ENCODE data around the gene MCCC2. TPM values are rescaled to one million over a fixed set of nuclear protein-coding genes. Genes with fewer than 3 reads are reported as not detected.

MCCC2 gene
- total RNA-seq, 4 donors from 2014 or later: 32.8 to 73.5 (median 37.4) TPM

- no peak for DNase-seq (ENCODE audit: low spot score)
- ATAC-seq (ENCODE audit: low FRiP score): no peak
- TF ChIP-seq CTCF (IDR thresholded peaks at IDR 0.05): no peak
Measured at GRCh38 chr5:71677977-71678376, 90.8 kb downstream of the MCCC2 start.

DNA sequence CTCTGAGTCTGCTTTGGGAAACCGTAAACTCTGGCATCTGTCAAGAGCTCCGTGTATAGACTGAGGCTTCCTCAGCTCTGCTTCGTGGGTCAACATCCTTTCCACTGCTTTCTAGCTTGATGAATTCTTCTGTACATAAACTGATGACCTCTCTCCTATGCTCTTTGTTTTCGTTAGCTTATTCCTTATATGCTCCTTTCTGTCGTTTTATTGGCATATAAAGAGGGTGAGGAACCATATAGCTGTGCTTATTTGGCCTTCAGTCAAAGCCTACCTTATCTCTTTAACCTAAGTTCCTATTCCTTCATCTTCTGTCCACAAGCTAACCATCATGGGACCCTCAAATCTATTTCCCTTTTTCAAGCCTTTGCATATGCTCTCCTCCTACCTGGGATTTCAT is 92.6 kb downstream of the MCCC2 start:
- DNase-seq (ENCODE audit: low spot score) (no peak), ATAC-seq (ENCODE audit: low FRiP score) (no peak)
- no peak for TF ChIP-seq CTCF (IDR thresholded peaks at IDR 0.05)

DNA sequence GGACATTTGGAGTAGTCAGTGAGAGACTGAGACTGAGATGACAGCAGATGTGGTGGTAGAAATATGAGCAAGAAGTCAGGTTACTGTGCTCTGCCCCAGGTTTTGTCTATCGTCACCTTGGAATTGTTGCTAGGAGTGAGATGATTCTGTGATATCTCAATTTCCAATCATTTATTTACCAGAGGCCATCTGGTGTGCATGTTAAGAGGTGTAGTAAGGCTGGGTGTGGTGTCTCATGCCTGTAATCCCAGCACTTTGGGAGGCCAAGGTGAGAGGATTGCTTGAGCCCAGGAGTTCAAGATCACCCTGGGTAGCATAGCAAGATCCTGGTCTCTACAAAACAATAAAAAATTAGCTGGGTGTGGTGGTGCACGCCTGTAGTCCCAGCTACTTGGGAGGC is 93.4 kb downstream of the MCCC2 start:
- no peak for ATAC-seq (ENCODE audit: low FRiP score)
- DNase-seq (ENCODE audit: low spot score): no peak
- no peak for TF ChIP-seq CTCF (IDR thresholded peaks at IDR 0.05)

DNA sequence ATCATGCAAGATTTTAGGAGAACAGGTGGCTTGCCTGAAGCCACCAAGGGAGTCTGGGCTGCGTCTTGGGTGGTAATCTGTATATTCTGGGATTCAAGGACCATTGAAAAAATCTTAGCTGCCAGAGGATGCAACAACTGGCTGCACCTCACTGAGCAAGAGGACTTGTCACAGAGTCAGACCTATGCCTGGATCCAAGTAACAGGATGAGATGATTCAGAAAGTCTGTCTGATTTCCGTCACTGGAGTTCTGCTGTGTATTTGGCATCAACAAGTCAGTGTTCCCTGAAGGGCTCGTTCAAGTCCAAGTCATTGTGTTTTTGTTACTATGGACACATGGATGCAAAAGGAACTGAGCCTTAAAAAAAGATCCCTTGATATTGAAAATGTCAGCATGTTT is 94.2 kb downstream of the MCCC2 start:
- no peak for TF ChIP-seq CTCF (IDR thresholded peaks at IDR 0.05)
- ATAC-seq (ENCODE audit: low FRiP score) (no peak), DNase-seq (ENCODE audit: low spot score) (no peak)

- ATAC-seq (ENCODE audit: low FRiP score) (no peak), DNase-seq (ENCODE audit: low spot score) (no peak)
- TF ChIP-seq CTCF (IDR thresholded peaks at IDR 0.05): no peak
Measured at GRCh38 chr5:71684309-71684708, 97.2 kb downstream of the MCCC2 start.

GRCh38 chr5:71693828-71694427 is 106.8 kb downstream of the MCCC2 start:
- DNase-seq (ENCODE audit: low spot score) (no peak), ATAC-seq (ENCODE audit: low FRiP score) (no peak)
- TF ChIP-seq CTCF (IDR thresholded peaks at IDR 0.05): no peak

DNA sequence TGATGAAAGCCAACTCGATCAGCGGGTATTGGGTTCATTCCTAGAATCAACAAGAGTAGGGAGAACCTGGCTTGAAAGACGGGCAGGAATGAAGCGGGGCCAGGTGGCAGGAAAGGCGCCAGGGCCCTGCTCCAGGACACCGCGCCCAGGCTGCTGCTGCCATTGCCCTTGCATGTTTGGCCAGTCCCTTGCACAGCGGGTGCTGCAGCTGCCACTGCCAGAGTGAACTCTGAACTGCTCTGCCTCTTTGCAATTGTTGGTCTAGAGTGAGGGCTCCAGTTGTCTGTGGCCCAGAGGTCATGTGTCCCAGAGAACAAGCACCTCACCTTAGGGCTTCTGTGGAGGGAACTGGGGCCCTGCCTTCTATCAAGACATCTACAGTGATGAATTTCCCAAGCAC is 107.9 kb downstream of the MCCC2 start:
- no peak for TF ChIP-seq CTCF (IDR thresholded peaks at IDR 0.05)
- no peak for DNase-seq (ENCODE audit: low spot score)
- ATAC-seq (ENCODE audit: low FRiP score): no peak
